Middle frontal gyrus (tissue), 1 donor: ENCODE data around the gene SLC25A48.
A peak's percentile ranks its signal among the peaks of the same experiment; 100 is the strongest.
"Not testable (repeated sequence)": the region's sequence is repeated elsewhere in the genome, so short reads cannot be mapped to it uniquely, and the experiment has no call there.

Experiments
- DNase-seq: peaks from one replicate; pipeline ENCODE4 v3.0.0-alpha.2; 2015; ENCODE audit warnings: low spot score; ENCODE audit errors: extremely low spot score

SLC25A48 gene

DNA sequence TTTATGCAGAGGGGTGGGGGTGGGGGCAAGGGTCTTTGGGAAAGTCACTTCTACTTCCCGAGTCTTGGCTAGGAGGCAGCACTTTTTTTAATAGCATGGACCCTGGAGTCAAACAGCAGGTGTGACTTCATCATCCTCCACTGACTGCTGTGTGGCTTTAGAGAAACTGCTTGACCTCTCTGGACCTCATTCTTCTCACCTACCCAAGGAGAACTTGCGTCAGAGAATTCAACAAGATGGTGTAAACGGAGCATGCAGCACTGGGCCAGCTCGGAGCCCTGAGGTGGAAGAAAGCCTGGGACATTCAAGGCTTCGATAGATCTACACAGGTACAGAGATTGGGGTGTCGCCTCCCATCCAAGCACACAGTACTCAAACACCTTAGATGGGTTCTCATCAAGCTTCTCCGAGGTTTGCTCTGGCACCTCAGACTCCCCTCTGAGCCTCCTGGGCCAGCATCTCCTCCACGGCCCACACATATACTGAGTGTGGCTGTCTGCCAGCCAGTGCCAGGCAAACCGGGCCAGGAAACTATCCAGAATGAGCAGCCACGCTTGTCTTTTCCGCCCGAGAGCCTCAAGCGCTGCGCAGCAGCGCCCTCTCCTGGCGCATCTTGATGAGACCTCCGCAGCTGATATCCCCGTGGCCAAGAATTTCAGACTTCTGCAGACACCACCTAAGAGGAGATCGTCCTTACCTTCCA is 4.6 kb upstream of the SLC25A48 start:
- DNase-seq: peak; percentile 80

DNA sequence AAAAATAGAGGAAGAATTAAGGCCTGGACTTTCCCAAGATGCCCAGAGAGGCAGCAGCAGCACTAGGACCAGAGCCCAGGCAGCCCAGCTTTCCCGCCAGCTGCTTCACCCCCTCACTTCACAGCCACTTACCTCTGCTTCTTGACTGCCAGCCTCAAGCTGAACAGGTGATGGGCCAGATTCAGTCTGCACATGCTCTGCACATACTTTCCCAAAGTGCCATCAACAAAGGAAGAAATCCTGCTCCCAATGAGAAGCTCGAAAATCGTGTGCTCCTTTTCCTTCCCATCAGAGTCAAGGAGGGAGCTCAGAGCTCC is 4.1 kb upstream of the SLC25A48 start:
- DNase-seq: no peak

DNA sequence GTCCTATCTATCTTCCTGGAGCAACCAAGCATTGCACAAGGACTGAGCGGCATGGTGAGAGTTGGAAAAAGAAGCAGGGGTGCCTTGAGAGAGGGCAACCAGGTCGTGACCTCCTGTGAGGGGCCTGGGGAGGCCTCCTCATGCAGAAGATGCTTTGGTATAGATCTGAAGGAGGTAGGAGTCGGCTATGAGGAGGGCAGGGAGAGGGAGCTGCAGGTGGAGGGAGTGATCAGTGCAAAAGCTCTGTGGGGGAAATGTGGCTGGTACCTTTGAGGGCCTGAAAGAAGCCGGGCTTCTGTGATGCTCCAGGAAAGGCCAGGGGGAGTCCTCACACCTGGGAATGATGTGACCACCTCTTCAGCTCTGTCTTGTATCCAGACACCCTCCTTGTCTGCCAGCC is 3.6 kb upstream of the SLC25A48 start:
- DNase-seq: no peak

DNA sequence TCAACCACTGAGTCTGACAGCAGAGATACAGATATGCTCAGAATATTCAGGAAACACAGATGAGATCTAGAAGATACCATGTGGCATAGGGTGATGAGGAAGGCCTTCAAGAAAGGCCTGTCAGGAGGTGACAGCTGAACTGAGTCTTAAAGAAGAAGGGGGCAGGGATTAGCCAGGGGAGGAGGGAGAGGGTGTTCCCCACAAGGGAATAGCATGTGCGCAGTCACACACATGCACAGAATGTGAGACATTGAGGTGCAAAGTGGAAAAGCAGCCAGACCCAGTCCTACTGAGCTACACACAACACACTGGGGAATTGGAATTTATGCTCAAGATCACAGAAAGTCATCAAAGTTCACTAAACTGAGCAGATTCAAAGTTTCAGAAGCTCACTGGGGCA is 3.0 kb upstream of the SLC25A48 start:
- DNase-seq: no peak

DNA sequence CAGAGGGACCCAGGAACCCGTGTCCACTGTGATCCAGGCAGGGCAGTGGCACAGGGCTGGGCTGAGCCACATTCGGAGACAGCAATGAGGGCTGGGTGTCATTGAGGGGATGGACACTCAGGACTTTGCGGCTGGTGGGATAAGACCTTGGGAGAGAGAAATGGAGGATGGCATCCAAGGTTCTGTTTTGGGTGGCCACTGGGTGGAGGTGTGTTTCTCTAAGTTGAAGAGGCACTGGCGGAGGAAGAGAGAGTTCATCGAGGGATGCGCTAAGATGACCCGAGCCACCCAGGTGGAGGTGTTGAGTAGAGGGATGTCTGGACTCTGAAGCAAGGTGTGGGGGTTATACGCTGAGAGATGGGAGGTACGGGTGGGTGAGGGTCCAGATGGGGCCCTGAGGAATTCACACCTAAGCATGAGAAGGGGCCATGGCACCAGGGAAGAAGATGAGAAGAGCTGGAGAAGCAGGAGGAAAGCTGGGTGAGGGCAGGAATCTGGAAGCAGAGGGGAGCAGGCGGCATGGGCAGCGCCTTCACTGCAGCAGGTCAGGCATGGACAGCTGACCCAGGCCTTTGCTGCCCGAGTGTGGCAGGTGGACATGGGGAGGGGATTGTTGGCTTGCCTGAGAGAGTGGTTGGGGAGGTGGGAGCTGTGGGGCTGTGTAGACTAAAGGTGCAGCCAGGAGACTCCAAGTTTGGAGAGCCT is 2.5 kb upstream of the SLC25A48 start:
- DNase-seq: no peak

DNA sequence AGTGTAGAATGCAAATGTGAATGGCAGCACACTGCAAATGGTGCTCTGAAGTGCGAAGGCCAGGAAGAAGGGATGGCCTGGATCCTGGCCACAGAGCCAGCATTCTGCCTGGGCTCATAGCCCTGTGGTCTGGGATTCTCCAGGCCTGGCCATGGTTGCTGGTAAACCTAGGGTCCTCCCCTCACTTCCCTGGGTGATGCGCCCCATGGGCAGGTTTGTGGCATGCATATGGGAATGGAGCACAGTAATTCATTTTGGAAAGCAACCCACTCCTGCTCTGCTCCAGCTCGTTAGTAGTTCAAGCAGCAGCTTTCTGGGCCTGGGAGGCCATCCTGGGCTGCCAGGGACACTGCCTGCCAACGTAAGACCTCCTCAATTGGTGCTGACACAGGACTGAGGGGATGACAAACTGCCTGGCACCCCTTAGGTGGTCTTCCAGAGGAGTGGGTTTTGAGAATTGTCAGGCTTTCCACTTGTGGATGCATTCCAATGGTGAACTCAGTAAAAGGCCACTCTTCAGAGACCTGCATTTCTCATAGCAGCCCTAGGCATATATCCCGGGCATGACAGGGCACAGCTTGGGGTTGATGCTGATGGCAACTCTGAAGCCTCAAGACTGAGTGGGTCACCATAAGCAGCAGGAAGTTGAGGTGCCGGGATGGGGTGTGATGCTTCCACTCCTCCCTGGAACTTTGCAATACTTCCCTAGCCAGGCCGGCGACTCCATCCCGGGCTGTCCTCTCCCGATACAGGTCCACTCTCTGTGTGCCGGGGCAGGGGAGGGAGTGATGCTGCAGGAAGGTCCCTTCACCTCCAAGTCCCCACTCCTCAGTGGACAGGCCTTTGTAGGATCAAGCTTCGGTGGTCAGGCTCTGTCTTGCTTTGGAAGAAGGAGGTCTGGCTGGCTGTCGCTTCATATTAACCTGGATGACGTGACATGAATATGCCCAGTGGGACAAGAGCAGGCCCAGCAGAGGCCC is 1.2 kb upstream of the SLC25A48 start:
- DNase-seq: no peak

DNA sequence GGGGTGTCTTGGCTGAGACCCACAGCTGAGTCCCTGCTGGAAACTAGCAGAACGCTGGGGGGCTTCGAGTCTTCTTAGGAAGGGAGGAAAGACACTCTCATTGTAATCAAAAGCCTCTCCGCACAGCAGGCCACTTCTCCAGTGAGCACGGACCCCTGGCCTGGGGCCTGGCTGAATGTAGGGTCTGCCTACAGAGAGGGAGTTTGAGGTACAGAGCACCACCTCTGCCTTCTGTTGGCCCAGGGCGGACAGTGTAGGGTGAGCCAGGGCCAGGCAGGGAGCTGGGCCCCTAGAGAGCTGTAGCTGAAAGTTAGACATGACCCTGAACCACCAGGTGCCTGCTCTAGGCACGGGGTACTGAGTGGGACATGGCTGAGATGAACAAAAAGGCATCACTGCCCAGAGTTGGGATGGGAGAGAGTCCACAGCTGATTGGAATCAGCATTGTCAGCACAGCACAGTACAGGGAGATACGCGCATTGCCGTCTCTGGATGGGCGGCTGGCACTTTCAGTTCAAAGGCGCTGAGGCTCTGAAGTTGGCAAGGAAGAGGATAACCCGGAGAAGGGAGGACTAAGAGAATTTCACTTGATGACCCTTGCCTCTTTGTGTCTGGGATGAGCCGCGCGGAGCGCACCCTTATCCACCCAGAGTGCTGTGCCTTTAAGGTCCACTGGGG is 363 bp upstream of the SLC25A48 start:
- DNase-seq: no peak

DNA sequence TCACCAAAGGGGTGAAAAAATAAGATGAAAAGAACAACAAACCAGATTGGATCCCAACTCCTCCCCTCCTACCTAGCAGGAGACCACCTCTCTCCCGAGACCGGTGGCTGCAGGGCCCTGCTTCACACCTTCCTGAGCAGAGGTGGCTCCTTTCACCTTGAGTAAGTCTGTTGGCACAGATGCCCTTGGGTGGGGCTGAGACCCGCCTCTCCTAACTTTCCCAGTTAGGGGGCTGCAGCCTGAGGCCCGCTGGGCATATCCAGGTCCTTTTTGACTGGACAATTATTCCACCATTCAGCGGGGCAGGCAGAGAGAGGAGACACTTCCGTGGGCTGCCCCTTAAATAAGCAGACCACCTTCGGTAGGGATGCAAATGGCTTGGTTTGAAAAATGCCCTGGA is 1.3 kb downstream of the SLC25A48 start:
- DNase-seq: no peak

DNA sequence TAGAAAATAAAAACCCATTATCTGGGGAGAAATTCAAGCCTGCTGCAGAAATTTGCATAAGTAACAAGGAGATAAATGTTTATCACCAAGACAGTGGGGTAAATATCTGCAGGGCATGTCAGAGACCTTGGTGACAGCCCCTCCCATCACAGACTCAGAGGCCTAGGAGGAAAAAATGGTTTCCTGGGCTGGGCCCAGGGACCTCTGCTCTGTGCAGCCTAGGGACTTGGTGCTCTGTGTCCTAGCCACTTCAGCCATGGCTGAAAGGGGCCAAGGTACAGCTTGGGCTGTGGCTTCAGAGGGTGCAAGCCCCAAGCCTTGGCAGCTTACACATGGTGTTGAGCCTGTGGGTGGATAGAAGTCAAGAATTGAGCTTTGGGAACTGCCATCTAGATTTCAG is 3.9 kb downstream of the SLC25A48 start:
- not testable (repeated sequence) for DNase-seq

DNA sequence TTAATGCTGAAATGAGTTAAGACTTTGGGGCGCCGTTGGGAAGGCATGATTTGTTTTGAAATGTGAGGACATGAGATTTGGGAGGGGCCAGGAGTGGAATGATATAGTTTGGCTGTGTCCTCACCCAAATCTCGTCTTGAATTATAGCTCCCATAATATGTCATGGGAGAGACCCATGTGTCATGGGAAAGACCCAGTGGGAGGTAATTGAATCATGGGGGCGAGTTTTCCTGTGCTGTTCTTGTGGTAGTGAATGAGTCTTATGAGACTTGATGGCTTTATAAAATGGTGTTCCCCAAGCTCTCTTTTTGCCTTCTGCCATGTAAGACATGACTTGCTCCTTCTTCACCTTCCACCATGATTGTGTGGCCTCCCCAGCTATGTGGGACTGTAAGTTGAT is 5.1 kb downstream of the SLC25A48 start:
- DNase-seq: no peak

DNA sequence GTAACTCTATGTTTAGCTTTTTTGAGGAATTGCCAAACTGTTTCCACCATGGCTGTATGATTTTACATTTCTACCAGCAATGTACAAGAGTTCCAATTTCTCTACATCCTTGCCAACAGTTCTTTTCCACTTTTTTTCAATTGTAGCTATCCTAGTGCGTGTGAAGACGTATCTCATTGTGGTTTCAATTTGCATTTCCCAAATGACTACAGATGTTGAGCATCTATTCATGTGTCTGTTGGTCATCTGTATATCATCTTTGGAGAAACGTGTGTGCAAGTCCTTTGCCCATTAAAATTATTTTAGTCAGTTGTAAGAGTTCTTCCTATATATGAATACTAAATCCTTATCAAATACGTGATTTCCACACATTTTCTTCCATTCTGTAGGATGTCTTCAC is 6.5 kb downstream of the SLC25A48 start:
- DNase-seq: no peak

DNA sequence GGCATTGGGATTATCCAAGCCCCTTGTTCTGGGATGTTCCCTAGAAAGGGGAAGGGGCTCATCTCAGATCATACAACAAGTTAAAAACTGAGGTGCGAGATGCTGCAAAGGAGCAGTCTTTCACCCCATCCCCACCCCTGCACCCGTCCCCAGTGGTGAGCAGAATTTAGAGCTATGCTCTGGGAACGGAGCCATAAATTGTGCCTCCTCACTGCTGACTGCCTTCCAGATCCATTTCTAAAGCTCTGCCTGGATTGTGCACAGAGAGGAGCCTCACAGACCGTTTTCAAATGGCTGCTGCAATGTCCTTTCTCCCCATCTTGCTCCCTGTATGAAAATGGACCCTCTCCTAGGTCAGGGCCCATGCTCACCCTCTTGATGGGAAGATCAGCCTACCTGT is 8.3 kb downstream of the SLC25A48 start:
- DNase-seq: peak; percentile 47

DNA sequence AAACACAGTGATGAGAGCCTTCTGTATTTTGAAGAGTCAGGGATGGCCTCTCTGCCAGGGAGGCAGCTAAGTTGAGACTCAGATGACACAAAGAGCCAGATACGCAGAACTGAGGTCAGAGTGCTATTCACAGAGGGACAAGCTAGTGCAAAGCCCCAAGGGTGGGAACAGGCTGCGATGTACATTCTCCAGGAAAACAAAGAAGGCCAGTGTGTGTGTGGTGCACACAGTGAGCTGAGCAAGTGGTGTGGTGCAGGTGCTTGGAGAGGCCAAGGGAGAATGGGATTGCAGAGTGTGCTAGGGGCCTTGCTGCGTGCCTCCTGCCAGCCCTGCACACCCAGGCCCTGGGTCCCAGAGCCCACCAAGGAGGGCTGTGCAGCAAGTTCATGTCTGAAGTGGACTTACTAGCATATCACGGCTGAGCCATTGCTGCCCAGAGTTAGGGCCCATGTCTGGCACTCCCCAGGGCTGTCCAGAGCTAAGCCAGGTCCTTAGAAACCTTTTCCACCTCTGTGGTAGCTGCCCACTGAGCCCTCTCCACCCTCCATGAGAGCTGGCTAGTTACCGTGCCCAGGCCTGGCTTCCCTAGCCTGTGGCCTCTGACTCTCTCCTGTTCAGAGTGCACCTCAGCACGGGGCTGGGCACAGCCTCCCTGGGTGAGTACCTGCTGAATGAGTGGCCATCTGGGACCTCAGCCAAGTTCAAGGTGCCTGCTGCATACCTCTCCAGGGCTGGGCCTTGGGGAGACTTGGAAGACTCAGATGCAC is 9.3 kb downstream of the SLC25A48 start:
- no peak for DNase-seq

DNA sequence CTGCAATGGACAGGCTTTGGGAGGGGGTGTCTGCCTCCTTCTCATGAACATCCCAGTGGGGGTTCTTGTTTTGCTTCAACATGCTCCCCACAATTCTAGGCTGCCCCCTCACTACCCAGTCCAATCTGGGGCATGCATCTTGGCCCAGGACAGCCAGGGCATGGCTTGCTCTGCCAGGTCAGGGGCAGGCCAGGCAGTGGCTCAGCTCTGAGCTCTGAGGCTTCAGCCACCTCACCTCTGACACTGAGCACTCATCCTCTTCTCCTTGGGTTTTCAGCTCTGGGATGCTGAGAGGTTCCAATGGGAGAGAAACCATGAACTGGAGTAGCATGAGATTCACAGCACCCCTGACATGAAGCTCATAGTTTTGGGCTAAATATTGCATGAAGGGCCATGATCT is 11.8 kb downstream of the SLC25A48 start:
- DNase-seq: no peak

DNA sequence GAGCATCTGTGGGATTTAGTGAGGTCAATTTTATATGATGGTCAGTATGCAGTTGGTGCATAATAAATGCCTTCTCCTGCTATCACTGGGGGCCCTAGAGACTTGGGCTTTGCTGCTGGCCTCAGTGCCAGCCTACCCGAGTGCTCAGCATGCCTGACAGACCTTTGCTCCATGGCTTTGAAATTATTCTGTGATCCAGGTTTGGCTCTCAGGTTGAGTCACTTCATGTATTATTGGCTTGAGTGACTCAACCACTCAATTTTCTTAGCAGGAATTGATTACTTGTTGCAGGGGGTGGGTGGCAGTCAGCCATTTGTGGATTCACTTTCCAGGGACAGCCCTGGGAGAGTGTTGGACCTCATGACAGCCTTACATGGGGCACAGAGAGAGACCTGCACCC is 13.5 kb downstream of the SLC25A48 start:
- DNase-seq: no peak

DNA sequence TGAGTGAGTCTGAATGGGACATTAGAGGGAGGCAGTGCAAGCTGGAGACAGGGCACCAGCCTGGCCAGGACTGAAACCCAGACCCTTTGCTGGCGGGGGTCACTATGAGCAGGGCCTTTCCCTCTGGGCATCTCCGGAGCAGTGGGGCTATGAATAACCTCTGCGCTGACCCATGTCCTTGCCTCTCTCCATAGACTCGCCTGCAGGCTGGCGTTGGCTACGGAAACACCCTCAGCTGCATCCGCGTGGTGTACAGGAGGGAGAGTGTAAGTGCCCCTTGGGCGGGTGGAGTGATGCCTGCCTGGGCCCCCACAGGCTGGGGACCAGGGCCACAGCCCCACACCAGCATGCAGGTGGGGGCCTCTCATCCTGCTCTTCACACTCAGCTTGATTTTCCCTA is 15.8 kb downstream of the SLC25A48 start:
- DNase-seq: no peak

DNA sequence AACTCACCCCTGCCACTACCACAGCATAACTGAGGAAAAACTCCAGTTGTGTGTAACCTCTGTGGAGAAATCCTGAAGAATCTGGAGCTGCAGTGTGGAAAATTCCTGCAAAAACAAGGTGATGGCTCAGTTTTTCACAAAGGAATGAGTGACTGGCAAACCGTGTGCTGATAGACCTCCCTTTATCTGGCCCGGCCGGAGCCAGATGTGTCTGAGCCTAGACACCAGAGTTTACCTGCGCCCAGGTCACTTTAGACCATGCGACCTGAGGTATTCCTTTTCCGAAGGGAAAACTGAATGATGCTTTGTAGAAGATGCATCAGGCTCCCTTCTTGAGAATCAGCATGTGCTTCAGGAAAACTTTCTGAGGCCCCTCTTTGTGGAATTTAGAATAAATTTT is 16.2 kb downstream of the SLC25A48 start:
- no peak for DNase-seq

DNA sequence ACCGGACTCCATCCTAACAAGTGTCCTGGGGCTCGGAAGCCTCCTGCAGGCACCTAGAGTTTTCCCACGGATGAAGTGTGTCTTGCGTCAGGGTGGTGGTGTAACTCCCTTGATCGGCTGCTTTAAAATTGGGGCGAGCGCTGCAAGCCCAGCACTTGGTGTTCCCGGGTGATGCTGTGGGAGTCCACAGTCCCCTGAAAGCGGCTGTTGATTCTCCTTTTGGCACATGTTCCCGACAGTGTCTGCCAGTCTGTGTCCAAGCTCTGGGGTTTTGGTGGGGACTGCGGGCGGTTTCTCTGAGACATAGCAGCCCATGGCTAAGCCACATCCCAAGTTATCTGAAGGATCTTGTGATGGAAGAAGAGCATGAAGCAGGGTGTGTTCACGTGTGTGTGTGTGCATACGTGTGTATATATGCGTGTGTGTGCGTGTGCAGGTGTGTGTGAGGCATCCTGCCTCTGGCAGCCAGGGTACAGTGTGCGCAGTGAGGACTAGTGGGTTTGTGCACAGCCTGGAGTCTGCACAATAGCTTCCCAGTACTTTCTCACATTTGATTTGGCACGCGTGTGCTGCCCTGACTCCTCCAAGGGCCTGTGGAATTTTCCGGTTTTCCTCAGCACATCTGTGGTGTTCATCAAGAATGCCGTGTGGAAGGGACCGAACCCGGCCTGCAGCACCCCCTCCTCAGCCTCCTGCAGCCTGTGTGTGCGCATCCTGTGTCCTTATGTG is 16.9 kb downstream of the SLC25A48 start:
- DNase-seq: no peak

DNA sequence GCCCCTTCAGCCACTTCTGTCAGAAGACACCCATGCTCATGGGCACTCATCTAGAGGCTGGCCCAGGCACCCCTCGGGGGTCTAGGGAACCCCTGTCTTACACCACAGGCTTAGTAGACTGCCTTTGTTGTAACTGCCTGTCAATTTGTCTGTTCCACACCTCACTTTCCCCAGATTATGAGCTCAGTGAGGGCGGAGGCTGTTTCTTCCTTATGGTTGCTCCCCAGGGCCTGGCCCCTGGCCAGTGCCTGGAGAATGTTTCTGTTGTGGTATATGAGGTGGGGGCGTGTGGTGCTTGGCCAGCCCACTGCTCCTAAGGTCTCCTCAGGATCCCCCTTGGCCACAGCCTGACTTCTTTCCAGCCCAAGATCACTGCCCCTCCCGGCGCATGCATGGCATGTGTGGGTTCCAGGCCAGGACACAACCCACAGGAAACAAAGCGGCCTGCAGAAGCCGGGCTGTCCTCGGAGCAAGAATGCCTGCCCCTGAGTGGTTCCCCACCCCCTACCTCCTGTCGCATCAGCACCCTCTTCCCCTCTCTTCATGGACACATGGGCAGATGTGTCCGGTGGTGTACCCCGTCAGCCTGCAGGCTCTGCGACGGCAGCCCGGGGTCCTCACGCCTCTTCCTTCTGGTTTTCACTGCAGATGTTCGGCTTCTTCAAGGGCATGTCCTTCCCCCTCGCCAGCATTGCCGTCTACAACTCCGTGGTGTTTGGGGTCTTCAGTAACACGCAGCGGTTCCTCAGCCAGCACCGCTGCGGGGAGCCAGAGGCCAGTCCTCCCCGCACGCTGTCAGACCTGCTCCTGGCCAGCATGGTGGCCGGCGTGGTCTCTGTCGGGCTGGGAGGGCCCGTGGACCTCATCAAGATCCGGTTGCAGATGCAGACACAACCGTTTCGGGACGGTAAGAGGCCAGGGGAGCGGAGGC is 17.7 kb downstream of the SLC25A48 start:
- no peak for DNase-seq
